IMR-90 (cell line): ENCODE data around the gene VCL. TPM values are rescaled to one million over a fixed set of nuclear protein-coding genes. Genes with fewer than 3 reads are reported as not detected.

Source experiments
- ATAC-seq: fragments of 200-7000 bp; cut with Tn5 transposase; 2 replicates; pipeline ENCODE4 v1.9.1; 2020; ENCODE audit warnings: low read depth, mild to moderate bottlenecking, moderate library complexity
- BruUV-seq: library from RNA; stranded (reverse); fragments of 400-500 nt; replicated peaks from 2 replicates; lab custom pipeline; 2021; lab: Mats Ljungman, UMichigan
- CTCF ChIA-PET: fragments of 300-600 bp; formaldehyde crosslinking; extraction: SDS; loops from one replicate; lab custom pipeline; 2021; ENCODE audit warnings: antibody characterized with exemption; lab: Yijun Ruan, JAX
- POLR2A ChIA-PET: fragments of 300-600 bp; sonication (Branson Sonifier 250); formaldehyde crosslinking; loops from one replicate; lab custom pipeline; 2022; ENCODE audit warnings: antibody characterized with exemption; ENCODE audit not compliant: unreplicated experiment; lab: Charles Lee
- DNase-seq: peaks from one replicate; pipeline ENCODE4 v3.0.0; 2013
- H2AFZ ChIP-seq: replicated peaks from 2 replicates; pipeline ENCODE3; 2013; ENCODE audit warnings: low read length, mild to moderate bottlenecking; ENCODE audit not compliant: poor library complexity
- H2AK5ac ChIP-seq: 2 replicates; pipeline ENCODE4 v1.6.1; 2013; ENCODE audit warnings: low read depth, low read length, inconsistent platforms
- H2AK9ac ChIP-seq: replicated peaks from 2 replicates; pipeline ENCODE3; 2013; ENCODE audit warnings: mild to moderate bottlenecking, low read depth, low read length, moderate library complexity; ENCODE audit not compliant: poor library complexity
- H2BK120ac ChIP-seq: 2 replicates; pipeline ENCODE4 v1.6.1; 2013; ENCODE audit warnings: low read depth, low read length, inconsistent platforms
- H2BK15ac ChIP-seq: 3 replicates; pipeline ENCODE4 v1.6.1; 2013; ENCODE audit warnings: low read depth, low read length, inconsistent platforms
- H2BK20ac ChIP-seq: 2 replicates; pipeline ENCODE4 v1.6.1; 2013; ENCODE audit warnings: low read depth, mild to moderate bottlenecking, inconsistent platforms, low read length, moderate library complexity
- H2BK5ac ChIP-seq: 2 replicates; pipeline ENCODE4 v1.6.1; 2013; ENCODE audit warnings: mild to moderate bottlenecking, low read depth, low read length, inconsistent platforms; ENCODE audit not compliant: poor library complexity, severe bottlenecking
- H3K14ac ChIP-seq: replicated peaks from 2 replicates; pipeline ENCODE4 v1.6.1; 2013; ENCODE audit warnings: low read depth, low read length, inconsistent platforms
- H3K18ac ChIP-seq: 2 replicates; pipeline ENCODE4 v1.6.1; 2013; ENCODE audit warnings: low read depth, low read length, control low read depth
- H3K23ac ChIP-seq: 2 replicates; pipeline ENCODE4 v1.6.1; 2013; ENCODE audit warnings: low read depth, low read length, inconsistent platforms
- H3K27ac ChIP-seq: 2 replicates; pipeline ENCODE4 v1.5.1; 2013; ENCODE audit warnings: mild to moderate bottlenecking, control low read depth, low read length; ENCODE audit not compliant: insufficient read depth
- H3K27me3 ChIP-seq: 2 replicates; pipeline ENCODE4 v1.6.1; 2013; ENCODE audit warnings: low read length; ENCODE audit not compliant: control insufficient read depth, insufficient read depth
- H3K36me3 ChIP-seq: 2 replicates; pipeline ENCODE4 v1.6.1; 2013; ENCODE audit warnings: low read length, mixed read lengths; ENCODE audit not compliant: control insufficient read depth, insufficient read depth
- H3K4ac ChIP-seq: 2 replicates; pipeline ENCODE4 v1.6.1; 2013; ENCODE audit warnings: low read depth, low read length, inconsistent platforms
- H3K4me1 ChIP-seq: 2 replicates; pipeline ENCODE4 v1.6.1; 2013; ENCODE audit warnings: low read length, mixed read lengths; ENCODE audit not compliant: control insufficient read depth, insufficient read depth
- H3K4me2 ChIP-seq: 2 replicates; pipeline ENCODE4 v1.6.1; 2013; ENCODE audit warnings: low read depth, mild to moderate bottlenecking, control low read depth, low read length, moderate library complexity
- H3K4me3 ChIP-seq: 2 replicates; pipeline ENCODE4 v1.5.1; 2013; ENCODE audit warnings: low read depth, mild to moderate bottlenecking, control low read depth, low read length, moderate library complexity; ENCODE audit not compliant: insufficient read depth
- H3K56ac ChIP-seq: 2 replicates; pipeline ENCODE4 v1.6.1; 2013; ENCODE audit warnings: low read length, inconsistent platforms; ENCODE audit not compliant: insufficient read depth; ENCODE audit errors: extremely low read depth
- H3K79me1 ChIP-seq, 2 experiments: 2 replicates each; pipeline ENCODE4 v1.6.1; 2013; ENCODE audit warnings: low read length in 2 of 2, inconsistent platforms in 1 of 2, low read depth in 1 of 2
- H3K9ac ChIP-seq: 2 replicates; pipeline ENCODE4 v1.6.1; 2013; ENCODE audit warnings: low read depth, low read length, control low read depth
- H3K9me1 ChIP-seq: 2 replicates; pipeline ENCODE4 v1.6.1; 2013; ENCODE audit warnings: low read length, inconsistent platforms; ENCODE audit not compliant: insufficient read depth
- H3K9me3 ChIP-seq: 2 replicates; pipeline ENCODE4 v1.6.1; 2013; ENCODE audit warnings: low read length; ENCODE audit not compliant: control insufficient read depth, insufficient read depth
- H4K20me1 ChIP-seq: 2 replicates; pipeline ENCODE4 v1.6.1; 2013; ENCODE audit warnings: low read length, inconsistent platforms; ENCODE audit not compliant: insufficient read depth
- H4K5ac ChIP-seq: 2 replicates; pipeline ENCODE4 v1.6.1; 2013; ENCODE audit warnings: mild to moderate bottlenecking, low read depth, low read length, control low read depth
- H4K8ac ChIP-seq, 2 experiments: 2 replicates each; pipeline ENCODE4 v1.6.1; 2013; ENCODE audit warnings: low read depth in 2 of 2, low read length in 2 of 2, control low read depth in 1 of 2, inconsistent platforms in 1 of 2
- H4K91ac ChIP-seq: 2 replicates; pipeline ENCODE4 v1.6.1; 2013; ENCODE audit warnings: low read depth, low read length, inconsistent platforms; ENCODE audit not compliant: insufficient read depth
- RAD21 ChIP-seq: IDR thresholded peaks from 2 replicates; pipeline ENCODE4 v1.6.1; 2012; ENCODE audit warnings: low read length, improper control_type of control experiment
- WGBS, 2 experiments: methylation state at CpG; one replicate each; pipeline versions ENCODE4 v1.1.5 to v1.1.7; 2013; ENCODE audit warnings: missing lambda C conversion rate in 2 of 2; ENCODE audit not compliant: insufficient read length in 1 of 2; ENCODE audit errors: extremely low coverage in 2 of 2; 5-methylcytosine and 5-hydroxymethylcytosine counted together
- dilution Hi-C: fragments of 300-500 bp; cut with HindIII; formaldehyde crosslinking; loops from one replicate; pipeline ENCODE4 v1.14.3; 2018; ENCODE audit warnings: low sequenced_read_pairs; ENCODE audit not compliant: unreplicated experiment
- in situ Hi-C: fragments of 300-500 bp; cut with MboI; formaldehyde crosslinking; loops from 3 replicates; pipeline ENCODE4 v1.14.3; 2019; ENCODE audit warnings: low sequenced_read_pairs, inconsistent platforms, mixed read lengths
- intact Hi-C: fragments of 100-400 bp; cut with micrococcal nuclease; formaldehyde crosslinking; loops from 2 replicates; pipeline ENCODE4 v1.10.0; 2022
- polyA plus RNA-seq, 3 experiments: library from polyadenylated mRNA; depleted of rRNA; stranded (reverse); fragments of >200 nt; gene quantifications; 2 replicates each; pipeline ENCODE4 v1.2.3, GENCODE V29; 2012; ENCODE audit warnings: low replicate concordance in 1 of 3
- total RNA-seq: library from RNA; depleted of rRNA; stranded (reverse); fragments of >200 nt; gene quantifications from 2 replicates; pipeline ENCODE4 v1.2.3, GENCODE V29; 2012

Gene VCL
- total and polyA plus RNA-seq, 2 of the 4 experiments (the other 2 are of a cell fraction) = 227 to 283 TPM

DNA sequence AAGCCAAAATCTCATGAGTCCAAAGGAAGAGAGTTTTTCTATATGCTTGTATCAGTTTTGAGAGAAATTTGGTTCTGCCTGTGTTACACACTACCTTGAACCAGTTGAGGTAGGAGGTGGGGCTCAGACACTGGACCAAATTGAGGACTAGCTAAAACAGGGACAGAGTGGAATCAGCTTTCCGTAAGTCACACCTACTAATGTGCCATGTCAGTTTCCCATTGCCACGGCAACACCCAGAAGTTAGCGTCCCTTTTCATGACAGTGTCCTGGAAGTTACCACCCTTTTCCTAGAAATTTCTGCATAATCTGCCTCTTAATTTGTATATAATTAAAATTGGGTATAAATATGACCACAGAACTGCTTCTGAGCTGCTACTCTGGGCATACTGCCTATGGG is 162.1 kb downstream of the VCL start:
- ATAC-seq (no peak), DNase-seq (no peak)
- in situ Hi-C loops = no loop called here
- H3K36me3 ChIP-seq = no peaks in the 10 kb centered on the region
- no peak overlapping the region for H4K8ac ChIP-seq
- H2BK20ac ChIP-seq = no peak overlapping the region
- no peak overlapping the region for H3K4me3 ChIP-seq
- ChIA-PET CTCF (no interaction called here), POLR2A (no interaction called here)
- WGBS, 2 experiments = no CpG with 5 or more reads among the region's 3 CpGs
- H2BK120ac ChIP-seq = no peak overlapping the region
- no peak overlapping the region for H3K4me2 ChIP-seq
- H4K91ac ChIP-seq = no peak overlapping the region
- H3K9me3 ChIP-seq = no peaks in the 10 kb centered on the region
- H2BK5ac ChIP-seq = no peak overlapping the region
- H3K56ac ChIP-seq = no peak overlapping the region
- dilution Hi-C loops = no loop called here
- no peaks in the 10 kb centered on the region for H3K27me3 ChIP-seq
- H2AK9ac ChIP-seq = no peak overlapping the region
- no peak overlapping the region for H2BK15ac ChIP-seq
- H3K4me1 ChIP-seq = peaks cover 7% of the 10 kb centered on the region; the same call in 1 of the 2 replicates
- H3K14ac ChIP-seq = no peak overlapping the region
- H3K18ac ChIP-seq = no peak overlapping the region
- H3K79me1 ChIP-seq = peaks cover 3 to 8% of the 10 kb centered on the region in 2 experiments; a peak in 2 of 4 replicates
- TF ChIP-seq RAD21 = no peak
- no peak overlapping the region for H3K4ac ChIP-seq
- H3K23ac ChIP-seq = no peak overlapping the region
- no peak overlapping the region for H2AK5ac ChIP-seq
- BruUV-seq = no TSS peak
- H4K20me1 ChIP-seq = no peaks in the 10 kb centered on the region
- H4K5ac ChIP-seq = no peak overlapping the region
- H3K9ac ChIP-seq = no peak overlapping the region
- no peak overlapping the region for H3K27ac ChIP-seq
- intact Hi-C loops = no loop called here
- 0 out of 2 replicates have a peak, but pooled peaks cover 3% of the 10 kb centered on the region for H3K9me1 ChIP-seq
- no peak overlapping the region for H2AFZ ChIP-seq
